Prostate gland (tissue), 2 donors: ENCODE data around the gene DZIP3.

Experiments used
- CTCF ChIP-seq, 4 experiments: fragments of 200-600 bp in 2 of 4; fragments of 450-650 bp in 2 of 4; sonication (generic) in 2 of 4; IDR thresholded peaks; 1 replicate in 3 of 4; 2 replicates in 1 of 4; pipeline ENCODE4 v1.5.1; 2016 to 2019; ENCODE audit warnings: antibody characterized with exemption in 4 of 4, mild to moderate bottlenecking in 2 of 4, moderate library complexity in 2 of 4
- POLR2AphosphoS5 ChIP-seq: sonication (generic); formaldehyde crosslinking; IDR thresholded peaks from one replicate; pipeline ENCODE4 v1.6.1; 2017; ENCODE audit warnings: antibody characterized with exemption

GRCh38 chr3:108552267-108553159, 37.0 kb upstream of the DZIP3 start:
- no peak for TF ChIP-seq POLR2AphosphoS5
- peak; percentile 36 to 79 (median 64) for TF ChIP-seq CTCF (IDR thresholded peaks at IDR 0.05)
